SIG-M5 treated with dmso at 0.1 percent for 504 hours (cell line): ENCODE data around the gene GPR62.
"Not testable (repeated sequence)": the region's sequence is repeated elsewhere in the genome, so short reads cannot be mapped to it uniquely, and the experiment has no call there.

Source experiments
- DNase-seq: peaks from one replicate; lab custom pipeline; 2025; ENCODE audit not compliant: unreplicated experiment; lab: John Stamatoyannopoulos, UW

The GPR62 gene

GRCh38 chr3:51955175-51955892 is at the start of gene GPR62:
GPR62 (plus strand) TSS chr3:51955381; CDS start chr3:51955653, 272 bp downstream.
- no peak for DNase-seq

- DNase-seq, result no peak
Measured at GRCh38 chr3:51908026-51908425, 47.2 kb upstream of the GPR62 start.

- DNase-seq, result no peak
Measured at GRCh38 chr3:51916418-51916817, 38.8 kb upstream of the GPR62 start.

- no peak for DNase-seq
Measured at GRCh38 chr3:51921081-51921578, 34.1 kb upstream of the GPR62 start.

- DNase-seq, result no peak
Measured at GRCh38 chr3:51927061-51927977, 27.9 kb upstream of the GPR62 start.

GRCh38 chr3:51928438-51928837 is 26.7 kb upstream of the GPR62 start:
- no peak for DNase-seq

- DNase-seq, result not testable (repeated sequence)
Measured at GRCh38 chr3:51928981-51929380, 26.2 kb upstream of the GPR62 start.

GRCh38 chr3:51929420-51930003 is 25.7 kb upstream of the GPR62 start:
- peak; percentile 48 for DNase-seq

GRCh38 chr3:51930439-51930838 is 24.7 kb upstream of the GPR62 start:
- no peak for DNase-seq

- DNase-seq, result no peak
Measured at GRCh38 chr3:51931756-51932155, 23.4 kb upstream of the GPR62 start.

- no peak for DNase-seq
Measured at GRCh38 chr3:51932471-51933370, 22.5 kb upstream of the GPR62 start.

- no peak for DNase-seq
Measured at GRCh38 chr3:51933471-51934138, 21.6 kb upstream of the GPR62 start.

- no peak for DNase-seq
Measured at GRCh38 chr3:51934139-51934850, 20.9 kb upstream of the GPR62 start.

GRCh38 chr3:51934991-51935885 is 19.9 kb upstream of the GPR62 start:
- no peak for DNase-seq

GRCh38 chr3:51935886-51936755 is 19.1 kb upstream of the GPR62 start:
- no peak for DNase-seq

GRCh38 chr3:51937014-51937413 is 18.2 kb upstream of the GPR62 start:
- no peak for DNase-seq
